H1 (cell line): Measurements from ENCODE around the gene RCAN3. TPM values are rescaled to one million over a fixed set of nuclear protein-coding genes. Genes with fewer than 3 reads are reported as not detected.

ENCODE experiments used
- BRCA1 ChIP-seq: IDR thresholded peaks from 2 replicates; pipeline ENCODE4 v1.6.1; 2012; ENCODE audit warnings: low read depth, low read length, improper control_type of control experiment
- CHD2 ChIP-seq: IDR thresholded peaks from 2 replicates; pipeline ENCODE4 v1.6.1; 2012; ENCODE audit warnings: low read length, improper control_type of control experiment
- FOSL1 ChIP-seq: IDR thresholded peaks from 2 replicates; pipeline ENCODE4 v1.6.1; 2011; ENCODE audit warnings: mild to moderate bottlenecking, low read depth, low read length, moderate library complexity; ENCODE audit not compliant: insufficient read depth
- MAX ChIP-seq: IDR thresholded peaks from 2 replicates; pipeline ENCODE4 v1.6.1; 2012; ENCODE audit warnings: inconsistent platforms
- POLR2A ChIP-seq, 2 experiments: IDR thresholded peaks; 1 replicate in 1 of 2; 2 replicates in 1 of 2; pipeline ENCODE4 v1.6.1; 2011; ENCODE audit warnings: low read depth in 2 of 2, low read length in 2 of 2, mild to moderate bottlenecking in 2 of 2; ENCODE audit errors: control extremely low read depth in 1 of 2
- polyA plus RNA-seq, 7 experiments: library from polyadenylated mRNA; depleted of rRNA in 3 of 7; stranded (reverse) in 5 of 7; unstranded in 2 of 7; fragments of >200 nt in 5 of 7; fragments of 200-250 nt in 2 of 7; gene quantifications; 1 replicate in 5 of 7; 2 replicates in 1 of 7; 4 replicates in 1 of 7; pipeline versions ENCODE4 v1.2.1 to v1.2.3, GENCODE V29; 2011 to 2013; ENCODE audit warnings: missing spikeins in 2 of 7, mixed read lengths in 2 of 7
- total RNA-seq: library from RNA; stranded (reverse); fragmentation: NEBNext Ultra II Directional; extraction: Animal tissue kit (Norgen Biotek cat#: 25700); gene quantifications from 2 replicates; pipeline ENCODE4 v1.2.1, GENCODE V29; 2021

RCAN3 gene
- total and polyA plus RNA-seq, 2 of the 8 experiments (the other 6 are each of a cell fraction or from before 2014, with no cell fraction given): 5.6 to 16.6 TPM

DNA sequence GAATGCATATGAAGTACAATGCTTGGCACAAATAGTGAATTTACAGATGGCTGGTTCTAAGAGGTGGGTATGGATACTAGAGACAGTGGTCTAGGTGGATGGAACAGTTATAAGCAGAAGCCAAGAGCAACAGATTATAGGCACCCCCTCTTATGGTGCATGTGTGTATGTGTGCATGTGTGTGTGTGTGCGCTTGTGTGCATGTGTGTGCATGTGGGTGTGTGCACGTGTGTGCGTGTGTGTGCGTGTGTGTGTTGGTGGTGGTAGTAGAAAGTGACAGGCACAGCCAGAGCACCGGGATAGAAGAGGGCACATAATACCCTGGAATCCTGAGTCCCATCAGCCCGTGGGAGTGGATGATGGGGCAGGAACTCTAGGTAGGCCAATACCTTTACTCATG is 54.6 kb downstream of the RCAN3 start (continued):
- TF ChIP-seq FOSL1 (no peak), BRCA1 (no peak), MAX (no peak), POLR2A (IDR thresholded peaks at IDR 0.05; ENCODE audit: control extremely low read depth in 1 of 2, low read depth in 2 of 2, low read length in 2 of 2) (no peak), CHD2 (no peak)
- TF ChIP-seq, all 59 proteins: peak for 0
